HFFc6 (cell line): ENCODE measurements around the gene ST6GALNAC2. TPM values are rescaled to one million over a fixed set of nuclear protein-coding genes. Genes with fewer than 3 reads are reported as not detected.

Source experiments
- DNase-seq: peaks from one replicate; pipeline ENCODE4 v3.0.0-alpha.2; 2018
- H3K27ac Mint-ChIP-seq: 2 replicates; pipeline ENCODE4 v1.8.0; 2020; ENCODE audit warnings: mild to moderate bottlenecking, mixed read lengths
- H3K27me3 Mint-ChIP-seq: 2 replicates; pipeline ENCODE4 v1.8.0; 2021; ENCODE audit warnings: mild to moderate bottlenecking, moderate library complexity, mixed read lengths; ENCODE audit not compliant: insufficient read depth
- H3K36me3 Mint-ChIP-seq: 2 replicates; pipeline ENCODE4 v1.8.0; 2021; ENCODE audit warnings: low read depth, mixed read lengths
- H3K4me1 Mint-ChIP-seq: 2 replicates; pipeline ENCODE4 v1.8.0; 2020; ENCODE audit warnings: low read depth, mixed read lengths
- H3K4me3 Mint-ChIP-seq: 2 replicates; pipeline ENCODE4 v1.8.0; 2020; ENCODE audit warnings: mild to moderate bottlenecking, moderate library complexity, mixed read lengths
- H3K9me3 Mint-ChIP-seq: 2 replicates; pipeline ENCODE4 v1.8.0; 2020; ENCODE audit warnings: mild to moderate bottlenecking, mixed read lengths
- total RNA-seq, 6 experiments: library from RNA; stranded (reverse); fragmentation: NEBNext Ultra II Directional; extraction: Animal tissue kit (Norgen Biotek cat#: 25700); gene quantifications; 2 replicates in 1 of 6; 3 replicates in 5 of 6; pipeline ENCODE4 v1.2.3, GENCODE V29; 2021
- TF ChIP-seq, protein P1 (sequence below): fragments of 200-600 bp; sonication (generic); IDR thresholded peaks from 2 replicates; pipeline ENCODE4 v1.5.0; 2021; ENCODE audit warnings: antibody characterized with exemption, mild to moderate bottlenecking

ST6GALNAC2 gene
- total RNA-seq, 6 experiments from 2014 or later, result 0.20 to 0.71 (median 0.34) TPM; not detected in 1

DNA sequence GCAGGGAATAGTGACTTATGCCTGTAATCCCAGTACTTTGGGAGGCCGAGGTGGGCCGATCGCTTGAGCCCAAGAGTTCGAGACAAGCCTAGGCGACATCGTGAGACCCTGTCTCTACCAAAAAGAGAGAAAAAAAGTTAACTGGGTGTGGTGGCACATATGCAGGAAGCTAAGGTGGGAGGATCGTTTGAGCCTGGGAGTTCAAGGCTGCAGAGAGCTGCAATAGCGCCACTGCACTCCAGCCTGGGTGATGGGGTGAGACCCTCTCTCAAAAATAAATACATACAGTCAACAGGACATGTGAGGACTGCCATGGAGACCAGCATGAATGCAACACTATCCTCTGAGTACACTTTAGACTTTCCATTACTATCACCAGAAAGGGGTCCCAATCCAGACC lies 15.4 kb upstream of the ST6GALNAC2 start:
- H3K36me3 Mint-ChIP-seq, result no peaks in the 10 kb centered on the region; the same call in 1 of the 2 replicates
- peaks cover 38% of the 10 kb centered on the region for H3K4me1 Mint-ChIP-seq
- DNase-seq, result no peak
- TF ChIP-seq, protein P1, sequence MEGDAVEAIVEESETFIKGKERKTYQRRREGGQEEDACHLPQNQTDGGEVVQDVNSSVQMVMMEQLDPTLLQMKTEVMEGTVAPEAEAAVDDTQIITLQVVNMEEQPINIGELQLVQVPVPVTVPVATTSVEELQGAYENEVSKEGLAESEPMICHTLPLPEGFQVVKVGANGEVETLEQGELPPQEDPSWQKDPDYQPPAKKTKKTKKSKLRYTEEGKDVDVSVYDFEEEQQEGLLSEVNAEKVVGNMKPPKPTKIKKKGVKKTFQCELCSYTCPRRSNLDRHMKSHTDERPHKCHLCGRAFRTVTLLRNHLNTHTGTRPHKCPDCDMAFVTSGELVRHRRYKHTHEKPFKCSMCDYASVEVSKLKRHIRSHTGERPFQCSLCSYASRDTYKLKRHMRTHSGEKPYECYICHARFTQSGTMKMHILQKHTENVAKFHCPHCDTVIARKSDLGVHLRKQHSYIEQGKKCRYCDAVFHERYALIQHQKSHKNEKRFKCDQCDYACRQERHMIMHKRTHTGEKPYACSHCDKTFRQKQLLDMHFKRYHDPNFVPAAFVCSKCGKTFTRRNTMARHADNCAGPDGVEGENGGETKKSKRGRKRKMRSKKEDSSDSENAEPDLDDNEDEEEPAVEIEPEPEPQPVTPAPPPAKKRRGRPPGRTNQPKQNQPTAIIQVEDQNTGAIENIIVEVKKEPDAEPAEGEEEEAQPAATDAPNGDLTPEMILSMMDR, result no peak
- peak overlapping the region; percentile 30; the same call in 1 of the 2 replicates for H3K4me3 Mint-ChIP-seq
- peaks cover 4% of the 10 kb centered on the region; the same call in 1 of the 2 replicates for H3K9me3 Mint-ChIP-seq
- 0 out of 2 replicates have a peak overlapping the region, but pooled peaks have one; percentile 13 for H3K27ac Mint-ChIP-seq
- H3K27me3 Mint-ChIP-seq, result peaks cover 9% of the 10 kb centered on the region

DNA sequence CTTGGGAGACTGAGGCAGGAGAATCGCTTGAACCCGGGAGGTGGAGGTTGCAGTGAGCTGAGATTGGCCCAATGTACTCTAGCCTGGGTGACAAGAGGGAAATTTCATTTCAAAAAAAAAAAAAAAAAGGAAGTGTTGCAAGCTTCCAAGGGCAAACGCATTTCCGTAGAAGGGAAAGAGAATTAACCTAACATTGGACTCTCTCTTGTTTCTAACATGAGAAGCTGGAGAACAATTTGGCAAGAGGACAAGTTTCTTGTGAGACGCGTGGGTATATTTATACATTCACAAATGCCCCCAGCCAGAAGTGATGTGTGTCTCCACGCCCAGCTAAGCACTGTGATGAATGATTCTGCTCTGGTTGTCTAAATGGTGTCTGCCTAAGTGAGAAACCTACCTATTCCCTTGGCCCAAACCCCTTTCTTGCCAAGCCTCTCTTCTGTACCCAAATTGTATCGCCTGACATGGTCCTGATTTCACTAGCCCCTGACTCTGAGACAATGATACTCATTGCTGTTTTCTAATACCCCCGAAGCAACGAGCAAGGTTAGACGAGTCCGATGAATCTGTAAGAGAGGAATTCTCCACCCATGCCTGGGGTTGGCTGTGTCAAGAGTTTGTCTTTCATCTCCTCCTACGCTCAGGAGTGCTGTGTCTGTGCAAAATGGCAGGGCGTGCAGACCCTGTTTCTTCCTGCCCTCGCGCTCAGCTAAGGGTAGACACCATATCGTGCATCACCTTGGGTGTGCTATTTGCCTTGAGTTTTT lies 14.2 kb upstream of the ST6GALNAC2 start:
- Mint-ChIP-seq H3K9me3 (peaks cover 4% of the 10 kb centered on the region; the same call in 1 of the 2 replicates), H3K27ac (no peak overlapping the region), H3K4me3 (no peak overlapping the region), H3K36me3 (no peaks in the 10 kb centered on the region; the same call in 1 of the 2 replicates), H3K4me1 (peaks cover 38% of the 10 kb centered on the region), H3K27me3 (peaks cover 9% of the 10 kb centered on the region)
- DNase-seq, result no peak
- TF ChIP-seq, protein P1, result no peak

DNA sequence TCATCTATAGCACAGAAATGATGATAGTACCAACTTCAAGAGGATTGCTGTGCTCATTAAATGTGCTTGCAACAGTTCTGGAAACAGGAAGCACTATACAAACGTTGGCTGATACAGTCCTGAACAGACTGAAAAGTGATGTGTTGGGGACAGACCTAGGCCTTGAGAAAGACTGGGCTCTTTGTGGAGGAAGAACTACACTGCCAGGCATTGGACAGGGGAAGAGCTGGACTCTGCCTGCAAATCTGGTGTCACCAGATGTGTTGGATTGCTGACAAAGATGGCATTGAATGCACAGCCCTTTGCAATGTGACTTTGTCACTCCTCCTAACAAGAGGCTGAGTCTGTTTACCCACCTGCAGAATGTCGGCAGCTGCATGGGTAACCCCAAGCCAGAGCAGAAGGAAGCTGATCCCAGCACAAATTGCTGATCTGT lies 12.4 kb upstream of the ST6GALNAC2 start:
- TF ChIP-seq, protein P1, result no peak
- H3K4me3 Mint-ChIP-seq, result no peak overlapping the region
- H3K27ac Mint-ChIP-seq, result no peak overlapping the region
- peaks cover 43% of the 10 kb centered on the region for H3K4me1 Mint-ChIP-seq
- DNase-seq, result no peak
- no peaks in the 10 kb centered on the region; the same call in 1 of the 2 replicates for H3K36me3 Mint-ChIP-seq
- peaks cover 4% of the 10 kb centered on the region; the same call in 1 of the 2 replicates for H3K9me3 Mint-ChIP-seq
- H3K27me3 Mint-ChIP-seq, result peaks cover 7% of the 10 kb centered on the region

DNA sequence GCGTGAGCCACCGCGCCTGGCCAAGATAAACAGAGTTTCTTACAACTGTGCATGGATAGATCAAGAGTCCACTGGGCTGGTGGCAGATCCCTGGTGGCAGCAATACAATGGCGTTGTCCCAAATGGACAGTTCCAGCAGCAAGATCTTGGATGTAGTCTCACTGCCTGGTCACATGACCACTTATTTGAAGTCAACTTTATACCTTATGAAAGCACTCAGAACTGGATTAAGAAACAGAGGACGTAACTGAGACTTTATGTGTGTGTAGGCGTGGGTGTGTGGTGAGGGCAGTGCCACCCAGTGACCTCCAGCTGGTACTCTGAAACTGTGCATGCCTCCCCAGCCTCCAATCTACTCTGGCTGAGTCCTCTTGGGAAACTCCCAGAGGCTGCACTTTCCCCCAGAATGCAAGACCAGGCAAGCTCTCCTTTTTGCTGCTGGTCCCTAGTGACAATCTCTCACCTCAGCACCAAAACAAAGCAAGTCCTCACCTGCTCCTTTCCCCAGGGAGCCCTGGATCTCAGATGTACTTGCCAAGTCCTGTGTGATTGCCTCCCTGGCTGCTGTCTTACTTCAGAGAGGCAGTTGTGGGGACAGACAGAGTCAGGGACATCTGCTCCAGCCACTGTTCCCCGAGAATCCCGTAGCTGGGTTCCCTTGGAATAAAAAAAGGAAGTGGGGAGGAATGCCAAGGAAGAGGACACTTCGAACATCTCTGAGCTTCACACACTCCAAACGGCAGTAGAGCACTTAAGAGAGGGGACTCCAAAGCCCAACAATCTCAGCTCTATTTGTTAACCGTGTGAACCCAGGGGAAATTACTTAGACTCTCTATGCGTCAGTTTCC lies 11.7 kb upstream of the ST6GALNAC2 start:
- peaks cover 4% of the 10 kb centered on the region; the same call in 1 of the 2 replicates for H3K9me3 Mint-ChIP-seq
- H3K27ac Mint-ChIP-seq, result no peak overlapping the region
- H3K4me1 Mint-ChIP-seq, result peaks cover 37% of the 10 kb centered on the region
- H3K27me3 Mint-ChIP-seq, result peaks cover 7% of the 10 kb centered on the region
- TF ChIP-seq, protein P1, result no peak
- no peaks in the 10 kb centered on the region for H3K36me3 Mint-ChIP-seq
- no peak overlapping the region for H3K4me3 Mint-ChIP-seq
- no peak for DNase-seq

DNA sequence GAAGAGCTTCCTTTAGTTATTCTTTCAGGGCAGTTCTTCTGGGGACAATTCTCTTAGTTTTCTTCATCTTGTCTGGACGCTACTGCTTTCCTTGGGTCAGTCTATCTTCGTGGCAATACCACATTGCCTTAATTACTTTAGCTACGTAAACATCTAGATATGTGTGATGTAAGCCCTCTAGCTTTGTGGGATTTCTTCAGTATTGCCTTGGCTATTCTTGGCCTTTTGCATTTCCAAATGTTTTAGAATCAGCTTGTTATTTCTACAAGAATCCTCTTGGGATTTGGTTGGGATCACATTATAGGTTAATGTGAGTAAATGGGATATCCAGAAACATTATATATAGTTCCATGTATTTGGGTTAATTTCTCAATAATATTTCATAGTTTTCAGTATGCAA lies 9.0 kb upstream of the ST6GALNAC2 start:
- H3K9me3 Mint-ChIP-seq, result no peaks in the 10 kb centered on the region
- H3K4me1 Mint-ChIP-seq, result peaks cover 20% of the 10 kb centered on the region
- TF ChIP-seq, protein P1, result no peak
- no peaks in the 10 kb centered on the region for H3K36me3 Mint-ChIP-seq
- H3K27ac Mint-ChIP-seq, result no peak overlapping the region
- H3K27me3 Mint-ChIP-seq, result peaks cover 7% of the 10 kb centered on the region
- no peak overlapping the region for H3K4me3 Mint-ChIP-seq
- no peak for DNase-seq
